T-helper 17 cell (primary cell): ENCODE data around the gene KDM2A. TPM values are rescaled to one million over a fixed set of nuclear protein-coding genes. Genes with fewer than 3 reads are reported as not detected.

Experiments used
- ATAC-seq: fragments of 150-1000 bp; cut with Tn5 transposase; 2 replicates; pipeline ENCODE4 v1.10.0; 2021; ENCODE audit warnings: mild to moderate bottlenecking, moderate library complexity
- DNase-seq, 3 donors: peaks; one replicate each; pipeline versions ENCODE4 v3.0.0 to v3.0.0-alpha.2; 2020 to 2021
- H3K9me3 ChIP-seq: one replicate; pipeline ENCODE4 v1.7.0; 2013; ENCODE audit warnings: low read length, mild to moderate bottlenecking; ENCODE audit not compliant: control insufficient read depth, poor library complexity, severe bottlenecking
- H3K27ac Mint-ChIP-seq: one replicate; pipeline ENCODE4 v1.8.0; 2022; ENCODE audit warnings: mild to moderate bottlenecking, moderate library complexity, mixed read lengths
- H3K27me3 Mint-ChIP-seq: one replicate; pipeline ENCODE4 v1.8.0; 2022; ENCODE audit warnings: mixed read lengths
- H3K36me3 Mint-ChIP-seq: one replicate; pipeline ENCODE4 v1.8.0; 2022; ENCODE audit warnings: low read depth, mixed read lengths
- H3K4me1 Mint-ChIP-seq: one replicate; pipeline ENCODE4 v1.8.0; 2022; ENCODE audit warnings: mild to moderate bottlenecking, mixed read lengths
- H3K4me3 Mint-ChIP-seq: one replicate; pipeline ENCODE4 v1.8.0; 2022; ENCODE audit warnings: mild to moderate bottlenecking, moderate library complexity, mixed read lengths
- total RNA-seq, 4 donors: library from RNA in 2 of 4; stranded (reverse) in 2 of 4; gene quantifications; one replicate each; pipeline ENCODE4 v1.2.3 and lab custom pipeline; 2022 to 2026

KDM2A gene
- total RNA-seq, 2 donors from 2014 or later, result 366 to 425 TPM

DNA sequence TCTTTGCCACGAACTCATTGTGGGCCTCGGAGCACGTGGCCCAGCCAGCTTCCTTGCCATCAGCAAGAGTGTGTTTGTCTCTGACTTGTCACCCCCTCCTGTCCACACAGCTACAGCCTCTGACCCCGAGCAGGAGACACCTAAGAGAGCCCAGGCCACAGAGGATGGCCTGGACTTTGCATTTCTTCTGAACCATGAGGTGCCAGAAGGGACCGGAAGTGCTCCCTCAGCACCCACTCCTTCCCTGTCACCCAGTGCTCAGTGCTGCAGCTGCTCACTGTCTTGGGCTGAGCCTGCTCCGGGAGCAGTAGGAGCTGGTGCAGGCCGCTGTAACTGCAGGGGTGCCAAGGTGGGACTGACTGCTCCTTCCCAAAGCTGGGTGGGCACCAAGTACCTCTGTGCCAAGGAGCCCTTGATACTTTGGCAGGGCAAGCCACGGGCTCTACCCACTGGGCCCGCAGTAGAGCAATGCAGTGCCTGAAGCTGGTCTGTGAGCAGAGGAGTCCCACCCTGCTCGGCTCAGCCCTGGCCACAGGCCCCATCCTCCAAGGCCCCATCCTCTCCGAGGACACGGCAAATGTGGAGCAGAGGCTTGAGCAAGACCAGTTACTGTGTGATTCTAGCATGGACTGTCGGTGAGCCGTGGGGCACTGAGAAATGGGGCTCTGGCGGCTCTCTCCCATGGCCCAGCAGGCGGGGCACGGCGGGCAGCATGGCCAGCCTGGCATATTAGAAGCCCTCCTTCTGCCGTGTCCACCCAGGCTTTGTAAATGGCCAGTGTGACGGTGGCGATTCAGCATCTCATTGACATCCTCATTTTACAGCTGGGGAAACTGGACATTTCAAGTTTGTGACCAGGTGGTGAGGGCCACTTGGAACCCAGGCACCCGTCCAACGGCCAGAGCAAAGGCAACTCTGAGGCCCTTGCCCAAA, 153.5 kb downstream of the KDM2A start:
- no peaks in the 10 kb centered on the region for H3K9me3 ChIP-seq
- ATAC-seq (no peak), DNase-seq (no peak)
- Mint-ChIP-seq H3K27ac (peak overlapping the region; percentile 97), H3K27me3 (no peaks in the 10 kb centered on the region), H3K36me3 (peaks cover 6% of the 10 kb centered on the region), H3K4me3 (peak overlapping the region; percentile 98), H3K4me1 (peaks cover 78% of the 10 kb centered on the region)

DNA sequence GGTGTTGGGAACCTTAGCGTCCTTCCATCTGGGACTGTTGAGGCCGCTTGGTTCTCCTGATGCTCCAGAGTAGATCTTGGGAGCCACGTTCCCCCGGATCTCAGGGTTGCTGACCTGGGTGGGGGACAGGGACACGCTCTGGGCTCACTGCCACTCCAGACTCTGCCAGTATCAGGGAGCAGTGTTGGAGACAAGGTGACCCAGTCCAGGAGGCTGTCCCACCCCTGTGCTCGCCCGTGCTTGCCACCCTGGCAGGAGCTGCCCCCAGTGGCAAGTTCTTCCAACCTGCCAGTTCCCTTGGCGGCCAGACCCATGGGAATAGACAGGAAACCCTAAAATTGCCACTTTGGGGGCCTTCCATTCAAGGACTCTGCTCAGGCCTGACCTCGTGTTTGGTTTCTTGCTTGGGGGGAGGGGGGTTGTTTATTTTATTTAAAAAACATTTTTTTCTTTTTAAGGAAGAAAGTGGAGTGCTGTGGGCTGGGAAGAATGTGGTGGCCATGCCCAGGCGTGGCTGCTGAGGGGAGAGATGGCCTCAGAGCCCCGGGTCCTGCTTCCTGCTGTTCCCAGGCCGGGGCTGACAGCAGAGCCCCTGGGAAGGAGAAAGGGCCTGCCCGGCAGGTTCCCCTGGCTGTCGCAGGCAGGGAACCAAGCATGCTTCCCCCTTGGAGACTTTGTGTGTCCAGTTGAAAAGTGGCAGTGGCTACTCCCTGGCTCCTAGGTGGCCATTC, 154.4 kb downstream of the KDM2A start:
- DNase-seq (no peak), ATAC-seq (no peak)
- H3K27me3 Mint-ChIP-seq, result no peaks in the 10 kb centered on the region
- H3K4me3 Mint-ChIP-seq, result peak overlapping the region; percentile 98
- peak overlapping the region; percentile 97 for H3K27ac Mint-ChIP-seq
- H3K9me3 ChIP-seq, result no peaks in the 10 kb centered on the region
- H3K36me3 Mint-ChIP-seq, result peaks cover 4% of the 10 kb centered on the region
- H3K4me1 Mint-ChIP-seq, result peaks cover 74% of the 10 kb centered on the region

DNA sequence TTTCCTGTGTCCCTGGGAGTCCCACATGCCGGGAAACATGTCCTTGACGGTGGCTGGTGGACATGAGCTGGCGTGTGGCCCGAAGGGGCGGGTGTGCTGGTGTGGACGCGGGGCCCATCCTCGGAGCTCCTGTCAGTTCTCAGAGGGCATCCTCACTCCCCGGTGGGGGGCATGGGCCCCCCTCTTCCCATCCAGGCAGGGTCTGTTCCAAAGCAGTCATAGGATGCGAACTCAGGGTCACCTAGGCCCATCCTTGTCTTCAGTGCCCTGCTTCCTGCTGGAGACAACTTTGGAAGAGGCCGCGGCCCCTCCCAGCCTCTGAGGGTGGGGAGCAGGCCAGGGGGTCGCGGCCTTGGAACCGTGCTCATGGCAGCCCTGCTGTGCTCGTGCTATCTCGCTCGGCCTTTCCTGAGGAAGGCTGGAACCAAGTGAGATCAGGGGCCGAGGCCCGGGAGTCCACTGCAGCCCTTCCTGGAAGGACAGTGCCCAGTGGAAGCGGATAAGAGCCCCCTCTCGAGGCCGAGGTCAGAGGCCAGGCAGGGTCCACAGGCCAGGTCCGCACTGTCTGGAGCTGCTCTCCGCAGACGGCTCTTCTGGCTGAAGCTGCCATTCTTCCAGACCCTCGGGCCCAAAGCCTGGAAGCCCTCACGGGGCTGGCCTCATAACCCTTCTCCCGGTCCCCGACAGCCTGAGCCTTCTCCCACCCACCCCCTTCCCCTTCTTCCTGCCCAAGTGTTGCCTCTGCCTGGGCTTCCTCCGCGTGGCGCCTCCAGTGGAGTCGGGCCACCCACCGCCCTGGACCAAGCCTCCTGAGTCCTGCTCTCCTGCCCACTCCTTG, 155.9 kb downstream of the KDM2A start:
- Mint-ChIP-seq H3K27ac (peak overlapping the region; percentile 97), H3K4me1 (peaks cover 74% of the 10 kb centered on the region), H3K27me3 (no peaks in the 10 kb centered on the region), H3K36me3 (peaks cover 4% of the 10 kb centered on the region), H3K4me3 (peak overlapping the region; percentile 89)
- ATAC-seq (no peak), DNase-seq (no peak)
- no peaks in the 10 kb centered on the region for H3K9me3 ChIP-seq

DNA sequence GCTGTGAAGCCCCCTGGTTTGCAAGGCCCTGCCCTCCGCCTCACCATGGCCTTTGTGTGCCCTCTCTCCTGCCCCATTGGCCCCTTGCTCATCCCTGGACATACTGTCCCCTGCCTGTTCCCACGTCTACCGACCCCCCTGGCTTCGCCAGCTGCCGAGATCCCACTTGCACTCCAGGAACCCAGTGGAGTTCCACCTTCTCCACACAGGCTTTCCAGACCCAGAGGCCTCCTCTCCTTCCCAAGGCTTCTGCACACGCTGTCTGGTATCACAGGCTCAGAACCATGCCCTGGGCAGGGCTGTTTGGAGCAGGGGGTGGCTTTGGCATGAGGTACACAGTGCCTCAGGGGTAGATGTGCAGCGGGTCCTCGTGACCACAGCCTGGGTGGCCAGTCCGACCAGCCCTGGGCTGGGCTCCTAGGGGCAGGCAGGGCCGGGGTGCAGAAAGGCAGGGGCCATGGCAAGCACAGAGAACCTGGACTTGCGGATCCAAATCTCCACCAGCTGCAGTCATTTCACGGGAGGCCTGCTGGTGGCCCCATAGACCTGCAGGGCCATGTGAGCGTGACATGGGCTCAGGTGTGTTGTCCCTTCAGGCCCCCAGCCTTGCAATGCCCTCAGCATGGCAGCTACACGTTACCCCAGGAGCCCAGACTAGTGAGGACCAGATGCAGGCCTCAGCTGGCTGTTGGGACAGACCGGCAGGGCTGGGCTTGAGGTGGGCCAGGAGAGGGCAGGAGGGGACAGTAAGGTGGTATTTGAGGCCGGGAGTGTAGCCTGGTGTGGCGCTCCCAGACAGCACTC, 156.7 kb downstream of the KDM2A start:
- no peak for DNase-seq
- peaks cover 72% of the 10 kb centered on the region for H3K4me1 Mint-ChIP-seq
- no peaks in the 10 kb centered on the region for H3K36me3 Mint-ChIP-seq

DNA sequence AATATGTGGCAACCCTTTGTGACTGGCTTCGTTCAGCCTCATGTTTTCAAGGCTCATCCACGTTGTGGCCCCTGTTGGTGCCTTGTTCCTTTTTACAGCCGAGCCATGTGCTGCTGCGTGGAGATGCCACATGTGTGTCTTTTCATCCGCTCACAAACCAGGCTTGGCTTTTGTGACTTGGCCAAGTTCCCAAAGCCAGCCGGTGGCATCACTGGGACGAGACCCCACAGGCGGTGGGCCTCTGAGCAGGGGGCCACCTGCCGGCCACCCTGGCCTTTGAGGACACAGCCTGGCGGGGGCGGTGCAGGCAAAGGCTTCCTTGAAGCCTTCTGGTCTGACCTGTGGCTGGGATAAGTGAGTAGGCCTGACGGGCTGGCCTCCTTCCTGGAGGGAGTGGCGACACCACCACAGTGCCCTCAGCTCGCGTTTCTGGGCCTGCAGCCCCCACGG, 157.7 kb downstream of the KDM2A start:
- no peaks in the 10 kb centered on the region for H3K9me3 ChIP-seq
- ATAC-seq, result peak; percentile 7
- Mint-ChIP-seq H3K36me3 (no peaks in the 10 kb centered on the region), H3K4me3 (peak overlapping the region; percentile 89), H3K4me1 (peaks cover 62% of the 10 kb centered on the region), H3K27me3 (no peaks in the 10 kb centered on the region), H3K27ac (peak overlapping the region; percentile 97)
- DNase-seq, result no peak

More for the DNA sequence above, 156.7 kb downstream of the KDM2A start:
- Mint-ChIP-seq H3K27me3 (no peaks in the 10 kb centered on the region), H3K4me3 (peak overlapping the region; percentile 89), H3K27ac (peak overlapping the region; percentile 97)
- H3K9me3 ChIP-seq, result no peaks in the 10 kb centered on the region
- no peak for ATAC-seq

DNA sequence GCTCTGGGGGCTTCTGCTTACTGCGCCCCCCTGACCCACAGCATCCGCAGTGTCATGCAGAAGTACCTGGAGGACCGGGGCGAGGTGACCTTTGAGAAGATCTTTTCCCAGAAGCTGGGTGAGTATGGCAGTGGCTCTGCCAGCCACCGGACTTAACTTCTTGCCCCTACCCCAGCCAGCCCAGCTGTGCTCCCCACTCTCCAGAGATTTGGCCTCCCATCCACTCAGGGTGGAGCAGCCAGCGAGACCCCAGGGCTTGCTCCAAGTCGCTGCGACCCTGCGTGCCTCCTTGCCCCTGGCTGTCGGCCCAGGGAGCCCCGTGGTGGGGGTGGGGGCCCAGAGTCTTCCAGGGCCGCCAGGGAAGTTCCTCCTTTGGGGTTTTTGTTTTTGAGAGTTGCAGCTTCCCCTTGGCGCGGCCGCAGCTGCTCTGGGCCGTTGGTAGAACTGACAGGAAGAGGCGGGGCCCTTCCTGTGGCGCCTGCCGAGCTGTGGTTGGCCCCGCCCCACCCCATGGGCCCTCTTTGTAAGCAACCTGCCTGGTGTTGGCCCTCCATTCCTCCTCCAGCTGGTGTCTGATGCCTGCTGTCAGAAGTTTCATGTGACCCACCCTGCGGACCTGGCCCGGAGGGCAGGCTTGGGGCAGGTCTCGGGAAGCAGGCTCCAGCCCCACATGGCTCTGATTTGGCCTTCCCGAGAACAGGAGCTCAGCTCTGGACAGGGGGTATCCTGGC, 158.3 kb downstream of the KDM2A start:
- Mint-ChIP-seq H3K27ac (peak overlapping the region; percentile 97), H3K36me3 (no peaks in the 10 kb centered on the region), H3K27me3 (no peaks in the 10 kb centered on the region), H3K4me3 (peak overlapping the region; percentile 89), H3K4me1 (peaks cover 60% of the 10 kb centered on the region)
- ATAC-seq (peak; percentile 95), DNase-seq (peak; percentile 86 to 92 (median 87))
- no peaks in the 10 kb centered on the region for H3K9me3 ChIP-seq

DNA sequence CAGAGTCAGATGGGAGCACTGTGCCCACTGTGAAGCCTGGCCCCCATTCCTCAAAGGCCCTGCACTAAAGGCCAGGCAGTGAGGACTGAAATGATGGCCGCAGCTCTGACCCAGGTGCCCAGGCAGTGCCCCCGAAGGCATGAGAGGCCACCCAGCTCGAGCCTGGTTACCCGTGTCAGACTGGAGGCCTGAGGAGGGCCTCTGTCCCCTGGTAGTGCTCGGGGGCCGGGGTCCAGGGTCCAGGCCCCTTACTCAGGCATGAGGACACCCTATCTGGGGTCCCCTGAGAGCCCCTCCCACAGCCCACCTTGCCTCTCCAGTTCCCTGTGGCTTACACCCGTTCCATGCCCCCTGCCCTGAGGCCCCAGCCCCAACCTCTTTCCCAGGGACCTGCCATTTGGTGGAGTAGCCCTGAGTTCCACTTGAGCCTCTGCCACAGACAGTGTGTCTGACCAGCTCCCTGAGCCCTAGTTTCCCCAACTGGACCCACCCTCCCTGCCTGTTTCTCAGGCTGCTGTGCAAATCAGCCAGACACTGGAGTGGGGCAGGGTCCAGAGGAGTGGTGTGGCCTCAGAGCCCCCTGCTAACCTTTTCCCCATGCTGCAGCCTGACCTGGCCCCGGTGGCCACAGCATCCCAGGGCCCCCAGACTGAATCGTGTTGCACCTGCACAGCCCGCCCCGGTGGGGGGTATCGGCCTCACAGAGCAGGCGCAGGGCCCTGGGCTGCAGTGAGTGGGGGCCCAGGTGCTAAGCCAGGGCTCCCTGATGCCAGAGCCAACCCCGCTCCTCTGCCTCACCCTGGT, 159.3 kb downstream of the KDM2A start:
- Mint-ChIP-seq H3K4me3 (peak overlapping the region; percentile 89), H3K27ac (peak overlapping the region; percentile 97), H3K27me3 (no peaks in the 10 kb centered on the region), H3K36me3 (no peaks in the 10 kb centered on the region), H3K4me1 (peaks cover 54% of the 10 kb centered on the region)
- no peak for ATAC-seq
- H3K9me3 ChIP-seq, result no peaks in the 10 kb centered on the region
- no peak for DNase-seq

DNA sequence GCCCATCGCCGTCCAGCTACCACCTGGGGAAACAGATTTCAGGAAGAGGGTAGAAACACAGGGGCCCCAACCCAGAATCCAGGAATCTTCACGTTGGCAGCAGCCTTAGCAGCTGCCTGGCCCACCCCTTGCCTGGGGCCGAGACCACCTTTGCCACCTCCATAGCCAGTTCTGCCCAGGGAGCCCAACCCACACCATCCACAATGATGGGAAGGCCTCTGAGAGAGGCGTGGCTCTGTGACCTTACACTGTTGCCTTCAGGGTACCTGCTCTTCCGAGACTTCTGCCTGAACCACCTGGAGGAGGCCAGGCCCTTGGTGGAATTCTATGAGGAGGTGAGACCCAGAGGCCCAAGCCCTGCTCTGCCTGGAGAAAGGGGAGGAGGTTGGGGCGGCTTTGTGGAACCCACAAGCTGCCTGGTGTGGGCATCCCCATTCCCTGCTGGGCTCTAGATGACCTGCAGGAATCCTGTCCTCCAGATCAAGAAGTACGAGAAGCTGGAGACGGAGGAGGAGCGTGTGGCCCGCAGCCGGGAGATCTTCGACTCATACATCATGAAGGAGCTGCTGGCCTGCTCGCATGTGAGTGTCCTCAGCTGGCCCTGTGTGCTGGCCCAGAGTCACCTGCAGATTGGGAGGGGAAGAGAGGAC, 160.0 kb downstream of the KDM2A start:
- no peaks in the 10 kb centered on the region for H3K27me3 Mint-ChIP-seq
- H3K36me3 Mint-ChIP-seq, result no peaks in the 10 kb centered on the region
- H3K27ac Mint-ChIP-seq, result peak overlapping the region; percentile 97
- DNase-seq (no peak), ATAC-seq (no peak)
- H3K9me3 ChIP-seq, result no peaks in the 10 kb centered on the region
- peak overlapping the region; percentile 77 for H3K4me3 Mint-ChIP-seq
- peaks cover 48% of the 10 kb centered on the region for H3K4me1 Mint-ChIP-seq

DNA sequence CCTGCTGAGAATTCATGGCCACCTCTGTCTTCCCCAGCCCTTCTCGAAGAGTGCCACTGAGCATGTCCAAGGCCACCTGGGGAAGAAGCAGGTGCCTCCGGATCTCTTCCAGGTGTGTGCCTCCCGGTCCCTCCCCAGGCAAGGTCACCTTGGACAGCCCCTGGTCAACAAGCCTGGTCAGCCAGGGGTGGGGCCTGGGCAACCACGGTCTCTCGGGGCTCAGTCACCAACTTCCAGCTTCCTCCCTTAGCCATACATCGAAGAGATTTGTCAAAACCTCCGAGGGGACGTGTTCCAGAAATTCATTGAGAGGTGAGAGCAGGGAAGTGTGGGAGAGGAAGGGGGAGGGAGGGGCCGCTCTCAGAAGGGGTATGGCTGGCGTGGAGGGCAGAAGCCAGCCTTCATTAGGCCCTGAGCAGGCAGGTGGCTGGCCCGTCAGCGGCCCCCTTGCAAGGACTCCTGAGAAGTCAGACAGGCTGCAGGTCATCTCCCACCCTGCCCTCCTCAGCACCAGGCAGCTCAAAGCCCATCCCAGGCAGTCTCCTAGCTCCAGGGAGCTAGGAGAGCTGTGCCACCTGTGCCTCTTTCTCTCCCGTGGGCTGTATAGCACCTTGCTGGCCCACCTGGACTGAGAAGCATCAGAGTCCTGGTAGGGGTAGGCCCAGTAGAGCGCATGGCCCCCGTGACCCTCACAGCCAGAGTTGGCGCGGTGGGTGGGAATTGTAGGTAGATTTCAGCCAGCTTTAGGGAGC, 160.7 kb downstream of the KDM2A start:
- peaks cover 44% of the 10 kb centered on the region for H3K4me1 Mint-ChIP-seq
- DNase-seq (no peak), ATAC-seq (no peak)
- no peaks in the 10 kb centered on the region for H3K27me3 Mint-ChIP-seq
- H3K36me3 Mint-ChIP-seq, result no peaks in the 10 kb centered on the region
- no peaks in the 10 kb centered on the region for H3K9me3 ChIP-seq
- peak overlapping the region; percentile 97 for H3K27ac Mint-ChIP-seq
- H3K4me3 Mint-ChIP-seq, result peak overlapping the region; percentile 77

DNA sequence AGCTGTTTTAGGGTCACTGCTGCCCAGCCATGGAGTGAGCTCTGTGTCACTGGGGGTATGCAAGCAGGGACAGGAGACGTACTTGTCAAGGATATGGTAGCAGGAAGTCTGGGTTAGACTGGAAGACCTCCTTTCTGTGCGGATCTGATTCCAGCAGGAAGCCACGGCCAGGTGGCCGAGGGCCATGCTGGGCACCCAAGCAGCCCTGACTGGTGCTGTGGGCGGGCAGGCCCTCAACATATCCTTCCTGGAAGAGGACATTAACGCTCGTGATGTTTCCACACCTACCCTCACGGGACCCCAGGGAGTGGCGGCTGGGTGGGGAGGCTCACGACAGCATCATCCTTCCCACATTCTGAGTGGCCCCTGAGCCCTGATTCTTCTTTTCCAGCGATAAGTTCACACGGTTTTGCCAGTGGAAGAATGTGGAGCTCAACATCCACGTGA, 161.3 kb downstream of the KDM2A start:
- no peak for DNase-seq
- Mint-ChIP-seq H3K27ac (peak overlapping the region; percentile 97), H3K4me1 (peaks cover 41% of the 10 kb centered on the region), H3K27me3 (no peaks in the 10 kb centered on the region), H3K4me3 (no peak overlapping the region), H3K36me3 (no peaks in the 10 kb centered on the region)
- no peaks in the 10 kb centered on the region for H3K9me3 ChIP-seq
- ATAC-seq, result no peak
